HepG2 (cell line): ENCODE data around the gene CACNA1G. TPM values are rescaled to one million over a fixed set of nuclear protein-coding genes. Genes with fewer than 3 reads are reported as not detected.

Experiments
- BRD4 ChIP-seq: sonication (generic); formaldehyde crosslinking; IDR thresholded peaks from 2 replicates; pipeline ENCODE4 v1.4.0; 2020; ENCODE audit warnings: missing genetic modification reagents
- DMAP1 ChIP-seq: IDR thresholded peaks from 2 replicates; pipeline ENCODE4 v1.6.1; 2016
- GLI4 ChIP-seq: sonication (generic); formaldehyde crosslinking; IDR thresholded peaks from 2 replicates; pipeline ENCODE4 v1.5.1; 2020; ENCODE audit warnings: missing genetic modification reagents, mild to moderate bottlenecking, moderate library complexity, borderline replicate concordance
- PRMT3 ChIP-seq: sonication (generic); formaldehyde crosslinking; IDR thresholded peaks from 2 replicates; pipeline ENCODE4 v1.8.1; 2022; ENCODE audit warnings: low read depth, mild to moderate bottlenecking, moderate library complexity, missing genetic modification reagents, borderline replicate concordance
- RFXAP ChIP-seq: sonication (generic); formaldehyde crosslinking; IDR thresholded peaks from 2 replicates; pipeline ENCODE4 v1.4.0; 2020; ENCODE audit warnings: missing genetic modification reagents, borderline replicate concordance
- RXRB ChIP-seq: IDR thresholded peaks from 2 replicates; pipeline ENCODE4 v1.6.1; 2016; ENCODE audit warnings: borderline replicate concordance, missing genetic modification reagents, missing compliant biosample characterization
- TCF7 ChIP-seq: sonication (generic); IDR thresholded peaks from 2 replicates; pipeline ENCODE4 v1.6.1; 2016; ENCODE audit warnings: antibody characterized with exemption, low read depth
- ZBTB37 ChIP-seq: sonication (generic); formaldehyde crosslinking; IDR thresholded peaks from 2 replicates; pipeline ENCODE4 v1.4.0; 2020; ENCODE audit warnings: mild to moderate bottlenecking, missing genetic modification reagents
- ZEB1 ChIP-seq: IDR thresholded peaks from 2 replicates; pipeline ENCODE4 v1.6.1; 2012; ENCODE audit warnings: mild to moderate bottlenecking, low read depth, inconsistent platforms; ENCODE audit not compliant: insufficient replicate concordance
- ZFP1 ChIP-seq: IDR thresholded peaks from 2 replicates; pipeline ENCODE4 v1.6.1; 2016
- ZNF230 ChIP-seq: sonication (generic); formaldehyde crosslinking; IDR thresholded peaks from 2 replicates; pipeline ENCODE4 v1.4.0; 2020; ENCODE audit warnings: mild to moderate bottlenecking, missing genetic modification reagents
- ZNF24 ChIP-seq: fragments of 450-650 bp; IDR thresholded peaks from 2 replicates; pipeline ENCODE4 v1.6.1; 2017; ENCODE audit warnings: antibody characterized with exemption, mild to moderate bottlenecking
- ZNF337 ChIP-seq: sonication (generic); formaldehyde crosslinking; IDR thresholded peaks from 2 replicates; pipeline ENCODE4 v1.5.1; 2020; ENCODE audit warnings: missing genetic modification reagents, low read depth, mild to moderate bottlenecking, borderline replicate concordance
- ZNF382 ChIP-seq: sonication (generic); formaldehyde crosslinking; IDR thresholded peaks from 2 replicates; pipeline ENCODE4 v1.5.0; 2020; ENCODE audit warnings: missing genetic modification reagents, mild to moderate bottlenecking, borderline replicate concordance
- ZNF552 ChIP-seq: sonication (generic); formaldehyde crosslinking; IDR thresholded peaks from 2 replicates; pipeline ENCODE4 v1.9.0; 2022; ENCODE audit warnings: missing genetic modification reagents, mild to moderate bottlenecking, borderline replicate concordance
- ZNF564 ChIP-seq: sonication (generic); formaldehyde crosslinking; IDR thresholded peaks from 2 replicates; pipeline ENCODE4 v1.8.1; 2023; ENCODE audit warnings: mild to moderate bottlenecking, missing genetic modification reagents
- ZNF703 ChIP-seq: sonication (generic); formaldehyde crosslinking; IDR thresholded peaks from 2 replicates; pipeline ENCODE4 v1.5.1; 2020; ENCODE audit warnings: missing genetic modification reagents, mild to moderate bottlenecking, moderate library complexity, borderline replicate concordance
- ZNF780A ChIP-seq: sonication (generic); formaldehyde crosslinking; IDR thresholded peaks from 2 replicates; pipeline ENCODE4 v1.8.0; 2022; ENCODE audit warnings: mild to moderate bottlenecking, missing genetic modification reagents, moderate library complexity
- ZNF83 ChIP-seq: sonication (generic); formaldehyde crosslinking; IDR thresholded peaks from 2 replicates; pipeline ENCODE4 v1.4.0; 2020; ENCODE audit warnings: missing genetic modification reagents, mild to moderate bottlenecking, borderline replicate concordance
- ZNF883 ChIP-seq: sonication (generic); formaldehyde crosslinking; IDR thresholded peaks from 2 replicates; pipeline ENCODE4 v1.5.1; 2020; ENCODE audit warnings: mild to moderate bottlenecking, missing genetic modification reagents; ENCODE audit errors: not compliant biosample characterization
- polyA plus RNA-seq, 8 experiments: library from polyadenylated mRNA; depleted of rRNA in 3 of 8; stranded (reverse) in 7 of 8; unstranded in 1 of 8; fragments of >200 nt; fragmentation: Illumina TruSeq in 4 of 8; extraction: Trizol in 4 of 8; gene quantifications; 2 replicates each; pipeline versions ENCODE4 v1.2.1 to v1.2.3, GENCODE V29; 2011 to 2016; ENCODE audit warnings: low read depth in 4 of 8, missing spikeins in 1 of 8, mixed read lengths in 1 of 8; ENCODE audit not compliant: insufficient read depth in 1 of 8
- total RNA-seq, 5 experiments: library from RNA; depleted of rRNA; stranded (reverse); fragments of >200 nt; fragmentation: Illumina TruSeq; extraction: Trizol; gene quantifications; 2 replicates each; pipeline ENCODE4 v1.2.3, GENCODE V29; 2016; ENCODE audit warnings: low read depth in 1 of 5
- TF ChIP-seq, protein P1 (sequence below): sonication (generic); formaldehyde crosslinking; IDR thresholded peaks from 2 replicates; pipeline ENCODE4 v1.5.0; 2020; ENCODE audit warnings: mild to moderate bottlenecking, missing genetic modification reagents
- TF ChIP-seq, protein P2 (sequence below): sonication (generic); formaldehyde crosslinking; IDR thresholded peaks from 2 replicates; pipeline ENCODE4 v1.4.0; 2020; ENCODE audit warnings: missing genetic modification reagents, borderline replicate concordance

Gene CACNA1G
- total and polyA plus RNA-seq, 2 of the 13 experiments (the other 11 are each of a cell fraction or from before 2014, with no cell fraction given), result 0.02 TPM; not detected in 1

DNA sequence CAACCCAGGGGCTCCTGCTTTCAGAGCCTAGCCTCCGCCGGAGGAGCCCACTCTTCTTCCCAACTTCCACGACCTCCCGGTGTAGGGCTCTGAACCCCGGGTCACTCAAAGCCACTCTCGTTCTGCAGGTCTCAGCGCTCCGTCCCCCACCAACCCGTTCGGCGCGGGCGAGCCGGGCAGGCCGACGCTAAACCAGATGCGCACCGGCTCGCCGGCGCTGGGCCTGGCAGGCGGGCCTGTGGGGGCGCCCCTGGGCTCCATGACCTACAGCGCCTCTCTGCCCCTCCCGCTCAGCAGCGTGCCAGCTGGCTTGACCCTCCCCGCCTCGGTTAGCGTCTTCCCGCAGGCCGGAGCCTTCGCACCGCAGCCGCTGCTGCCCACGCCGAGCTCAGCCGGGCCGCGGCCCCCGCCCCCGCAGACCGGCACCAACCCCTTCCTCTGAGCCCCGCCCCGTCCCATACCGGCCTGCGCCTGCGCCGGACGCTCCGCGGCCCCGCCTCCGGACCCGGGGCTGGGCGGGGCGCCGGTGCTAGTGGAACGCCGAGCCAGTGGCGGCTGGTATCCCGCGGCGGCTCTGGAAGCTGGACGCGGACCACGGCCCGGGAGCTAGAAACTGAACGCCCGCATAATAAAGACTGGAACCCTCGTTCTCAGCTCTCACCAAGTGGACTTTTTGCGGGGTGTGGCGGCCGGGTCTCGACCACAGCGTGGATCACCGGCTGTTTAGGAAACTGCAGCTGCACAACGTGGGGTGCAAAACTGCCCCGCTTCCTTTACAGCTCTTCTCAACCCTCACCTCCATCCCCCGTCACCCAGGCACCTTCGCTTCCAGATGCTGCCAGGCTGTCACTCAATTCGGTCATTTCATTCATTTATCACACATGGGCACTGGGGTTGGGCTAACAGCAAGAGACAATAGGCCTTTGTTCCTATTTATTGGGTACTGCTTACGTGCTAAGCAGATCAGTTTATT, 18.5 kb upstream of the CACNA1G start (continued):
- TF ChIP-seq, protein P1, sequence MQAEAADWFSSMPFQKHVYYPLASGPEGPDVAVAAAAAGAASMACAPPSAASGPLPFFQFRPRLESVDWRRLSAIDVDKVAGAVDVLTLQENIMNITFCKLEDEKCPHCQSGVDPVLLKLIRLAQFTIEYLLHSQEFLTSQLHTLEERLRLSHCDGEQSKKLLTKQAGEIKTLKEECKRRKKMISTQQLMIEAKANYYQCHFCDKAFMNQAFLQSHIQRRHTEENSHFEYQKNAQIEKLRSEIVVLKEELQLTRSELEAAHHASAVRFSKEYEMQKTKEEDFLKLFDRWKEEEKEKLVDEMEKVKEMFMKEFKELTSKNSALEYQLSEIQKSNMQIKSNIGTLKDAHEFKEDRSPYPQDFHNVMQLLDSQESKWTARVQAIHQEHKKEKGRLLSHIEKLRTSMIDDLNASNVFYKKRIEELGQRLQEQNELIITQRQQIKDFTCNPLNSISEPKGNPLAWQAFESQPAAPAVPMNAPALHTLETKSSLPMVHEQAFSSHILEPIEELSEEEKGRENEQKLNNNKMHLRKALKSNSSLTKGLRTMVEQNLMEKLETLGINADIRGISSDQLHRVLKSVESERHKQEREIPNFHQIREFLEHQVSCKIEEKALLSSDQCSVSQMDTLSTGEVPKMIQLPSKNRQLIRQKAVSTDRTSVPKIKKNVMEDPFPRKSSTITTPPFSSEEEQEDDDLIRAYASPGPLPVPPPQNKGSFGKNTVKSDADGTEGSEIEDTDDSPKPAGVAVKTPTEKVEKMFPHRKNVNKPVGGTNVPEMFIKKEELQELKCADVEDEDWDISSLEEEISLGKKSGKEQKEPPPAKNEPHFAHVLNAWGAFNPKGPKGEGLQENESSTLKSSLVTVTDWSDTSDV (CRISPR knock-in tag), result 0 out of 2 replicates have a peak, but pooled peaks have one; percentile 60
- no peak for TF ChIP-seq ZNF703 (CRISPR knock-in tag)
- TF ChIP-seq ZFP1 (CRISPR knock-in tag), result 0 out of 2 replicates have a peak, but pooled peaks have one; percentile 43
- no peak for TF ChIP-seq ZNF382 (CRISPR knock-in tag)
- TF ChIP-seq ZNF780A (CRISPR knock-in tag), result 0 out of 2 replicates have a peak, but pooled peaks have one; percentile 33
- peak; percentile 76; the same call in 1 of the 2 replicates for TF ChIP-seq GLI4 (CRISPR knock-in tag)
- TF ChIP-seq ZBTB37 (CRISPR knock-in tag), result no peak
- TF ChIP-seq DMAP1, result no peak; the same call in 1 of the 2 replicates
- TF ChIP-seq ZNF883 (CRISPR knock-in tag), result peak; percentile 45
- 0 out of 2 replicates have a peak, but pooled peaks have one; percentile 55 for TF ChIP-seq ZNF83 (CRISPR knock-in tag)
- TF ChIP-seq, protein P2, sequence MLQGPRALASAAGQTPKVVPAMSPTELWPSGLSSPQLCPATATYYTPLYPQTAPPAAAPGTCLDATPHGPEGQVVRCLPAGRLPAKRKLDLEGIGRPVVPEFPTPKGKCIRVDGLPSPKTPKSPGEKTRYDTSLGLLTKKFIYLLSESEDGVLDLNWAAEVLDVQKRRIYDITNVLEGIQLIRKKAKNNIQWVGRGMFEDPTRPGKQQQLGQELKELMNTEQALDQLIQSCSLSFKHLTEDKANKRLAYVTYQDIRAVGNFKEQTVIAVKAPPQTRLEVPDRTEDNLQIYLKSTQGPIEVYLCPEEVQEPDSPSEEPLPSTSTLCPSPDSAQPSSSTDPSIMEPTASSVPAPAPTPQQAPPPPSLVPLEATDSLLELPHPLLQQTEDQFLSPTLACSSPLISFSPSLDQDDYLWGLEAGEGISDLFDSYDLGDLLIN (CRISPR knock-in tag), result no peak; the same call in 1 of the 2 replicates
- no peak; the same call in 1 of the 2 replicates for TF ChIP-seq BRD4 (CRISPR knock-in tag)
- TF ChIP-seq RXRB, result peak; percentile 53; the same call in 1 of the 2 replicates
- peak; percentile 59; the same call in 1 of the 2 replicates for TF ChIP-seq ZNF230 (CRISPR knock-in tag)
- no peak for TF ChIP-seq ZNF24
- no peak for TF ChIP-seq PRMT3 (CRISPR knock-in tag)
- no peak for TF ChIP-seq ZNF564 (CRISPR knock-in tag)
- TF ChIP-seq ZEB1, result peak; percentile 36
- no peak; the same call in 1 of the 2 replicates for TF ChIP-seq RFXAP
- TF ChIP-seq ZNF552 (CRISPR knock-in tag), result peak; percentile 85
- 0 out of 2 replicates have a peak, but pooled peaks have one; percentile 8 for TF ChIP-seq ZNF337 (CRISPR knock-in tag)
- TF ChIP-seq TCF7, result no peak
